ENCODE data around the gene DPYD. TPM values are rescaled to one million over a fixed set of nuclear protein-coding genes. Genes with fewer than 3 reads are reported as not detected.

DPYD gene
- total RNA-seq, 1 donor: 81.4 TPM

- no peak overlapping the region for H3K27ac ChIP-seq (ENCODE audit: low read depth, low read length)
- no peaks in the 10 kb centered on the region for H3K9me3 ChIP-seq (ENCODE audit: low read depth, low read length)
- no peak overlapping the region for H3K4me3 ChIP-seq (ENCODE audit: insufficient read depth, low read length)
- no peaks in the 10 kb centered on the region for H4K20me1 ChIP-seq (ENCODE audit: insufficient read depth, low read length)
- no peaks in the 10 kb centered on the region for H3K36me3 ChIP-seq (ENCODE audit: insufficient read depth, low read length)
- no peak overlapping the region for H3K4me2 ChIP-seq (ENCODE audit: insufficient read depth, low read length)
- no peak overlapping the region for H2AFZ ChIP-seq (ENCODE audit: low read length)
- no peak for DNase-seq (ENCODE audit: insufficient read length, low spot score, missing footprints)
- no peak for TF ChIP-seq CTCF (IDR thresholded peaks at IDR 0.05; ENCODE audit: extremely low read depth, low read depth, low read length)
- no peaks in the 10 kb centered on the region for H3K4me1 ChIP-seq (ENCODE audit: insufficient read depth, low read length)
- H3K79me2 ChIP-seq (ENCODE audit: insufficient read depth, low read length): no peaks in the 10 kb centered on the region
- no peaks in the 10 kb centered on the region for H3K27me3 ChIP-seq (ENCODE audit: insufficient read depth, low read length)
Measured at GRCh38 chr1:97780884-97781283, 139.9 kb downstream of the DPYD start.

- DNase-seq (ENCODE audit: insufficient read length, low spot score, missing footprints): no peak
- H2AFZ ChIP-seq (ENCODE audit: low read length): no peak overlapping the region
- H3K79me2 ChIP-seq (ENCODE audit: insufficient read depth, low read length): no peaks in the 10 kb centered on the region
- H3K9me3 ChIP-seq (ENCODE audit: low read depth, low read length): no peaks in the 10 kb centered on the region
- H3K27me3 ChIP-seq (ENCODE audit: insufficient read depth, low read length): no peaks in the 10 kb centered on the region
- no peak overlapping the region for H3K27ac ChIP-seq (ENCODE audit: low read depth, low read length)
- H3K4me2 ChIP-seq (ENCODE audit: insufficient read depth, low read length): no peak overlapping the region
- H3K36me3 ChIP-seq (ENCODE audit: insufficient read depth, low read length): no peaks in the 10 kb centered on the region
- TF ChIP-seq CTCF (IDR thresholded peaks at IDR 0.05; ENCODE audit: extremely low read depth, low read depth, low read length): peak; percentile 14
- no peak overlapping the region for H3K4me3 ChIP-seq (ENCODE audit: insufficient read depth, low read length)
- no peaks in the 10 kb centered on the region for H3K4me1 ChIP-seq (ENCODE audit: insufficient read depth, low read length)
- no peaks in the 10 kb centered on the region for H4K20me1 ChIP-seq (ENCODE audit: insufficient read depth, low read length)
Measured at GRCh38 chr1:97778718-97779117, 142.1 kb downstream of the DPYD start.

- no peak overlapping the region for H3K4me3 ChIP-seq (ENCODE audit: insufficient read depth, low read length)
Measured at GRCh38 chr1:97770376-97770775, 150.5 kb downstream of the DPYD start.

GRCh38 chr1:97767381-97767780, 153.5 kb downstream of the DPYD start:
- Histone ChIP-seq H3K4me3 (ENCODE audit: insufficient read depth, low read length) (no peak overlapping the region), H3K9me3 (ENCODE audit: low read depth, low read length) (no peaks in the 10 kb centered on the region), H3K36me3 (ENCODE audit: insufficient read depth, low read length) (no peaks in the 10 kb centered on the region), H3K27ac (ENCODE audit: low read depth, low read length) (no peak overlapping the region), H3K79me2 (ENCODE audit: insufficient read depth, low read length) (no peaks in the 10 kb centered on the region), H2AFZ (ENCODE audit: low read length) (no peak overlapping the region), H3K4me2 (ENCODE audit: insufficient read depth, low read length) (no peak overlapping the region), H4K20me1 (ENCODE audit: insufficient read depth, low read length) (no peaks in the 10 kb centered on the region), H3K4me1 (ENCODE audit: insufficient read depth, low read length) (no peaks in the 10 kb centered on the region), H3K27me3 (ENCODE audit: insufficient read depth, low read length) (no peaks in the 10 kb centered on the region)
- no peak for TF ChIP-seq CTCF (IDR thresholded peaks at IDR 0.05; ENCODE audit: extremely low read depth, low read depth, low read length)
- DNase-seq (ENCODE audit: insufficient read length, low spot score, missing footprints): no peak

More at GRCh38 chr1:97770376-97770775, 150.5 kb downstream of the DPYD start:
- no peaks in the 10 kb centered on the region for H3K9me3 ChIP-seq (ENCODE audit: low read depth, low read length)
- no peak for DNase-seq (ENCODE audit: insufficient read length, low spot score, missing footprints)
- H3K27me3 ChIP-seq (ENCODE audit: insufficient read depth, low read length): no peaks in the 10 kb centered on the region
- H3K79me2 ChIP-seq (ENCODE audit: insufficient read depth, low read length): no peaks in the 10 kb centered on the region
- no peak overlapping the region for H3K4me2 ChIP-seq (ENCODE audit: insufficient read depth, low read length)
- no peaks in the 10 kb centered on the region for H3K4me1 ChIP-seq (ENCODE audit: insufficient read depth, low read length)
- no peaks in the 10 kb centered on the region for H4K20me1 ChIP-seq (ENCODE audit: insufficient read depth, low read length)
- no peaks in the 10 kb centered on the region for H3K36me3 ChIP-seq (ENCODE audit: insufficient read depth, low read length)
- H3K27ac ChIP-seq (ENCODE audit: low read depth, low read length): no peak overlapping the region
- H2AFZ ChIP-seq (ENCODE audit: low read length): no peak overlapping the region
- TF ChIP-seq CTCF (IDR thresholded peaks at IDR 0.05; ENCODE audit: extremely low read depth, low read depth, low read length): no peak
